AG08395 (cell line): ENCODE results near the gene TDRD7.
A peak's percentile ranks its signal among the peaks of the same experiment; 100 is the strongest.
"Not testable (repeated sequence)": the region's sequence is repeated elsewhere in the genome, so short reads cannot be mapped to it uniquely, and the experiment has no call there.

Source experiments
- DNase-seq: peaks from one replicate; pipeline ENCODE4 v3.0.0; 2012; ENCODE audit warnings: mixed read lengths, low spot score

Gene TDRD7

GRCh38 chr9:97475059-97475458 lies 63.2 kb downstream of the TDRD7 start:
- DNase-seq: peak; percentile 14

- DNase-seq: no peak
Measured at GRCh38 chr9:97478301-97478981, 66.5 kb downstream of the TDRD7 start.

- no peak for DNase-seq
Measured at GRCh38 chr9:97479496-97480159, 67.7 kb downstream of the TDRD7 start.

GRCh38 chr9:97480174-97480573 lies 68.3 kb downstream of the TDRD7 start:
- no peak for DNase-seq

GRCh38 chr9:97480749-97481148 lies 68.9 kb downstream of the TDRD7 start:
- no peak for DNase-seq

- DNase-seq: no peak
Measured at GRCh38 chr9:97484134-97484533, 72.2 kb downstream of the TDRD7 start.

- no peak for DNase-seq
Measured at GRCh38 chr9:97487107-97487506, 75.2 kb downstream of the TDRD7 start.

- DNase-seq: no peak
Measured at GRCh38 chr9:97487861-97488260, 76.0 kb downstream of the TDRD7 start.

- DNase-seq: no peak
Measured at GRCh38 chr9:97491216-97491999, 79.5 kb downstream of the TDRD7 start.

GRCh38 chr9:97497558-97498375 lies 85.9 kb downstream of the TDRD7 start:
- DNase-seq: not testable (repeated sequence)

- not testable (repeated sequence) for DNase-seq
Measured at GRCh38 chr9:97498846-97499245, 87.0 kb downstream of the TDRD7 start.

- no peak for DNase-seq
Measured at GRCh38 chr9:97500263-97500662, 88.4 kb downstream of the TDRD7 start.

- DNase-seq: no peak
Measured at GRCh38 chr9:97500765-97501176, 88.9 kb downstream of the TDRD7 start.

GRCh38 chr9:97501177-97501971 lies 89.5 kb downstream of the TDRD7 start, which contains the start of gene TMOD1:
Gene TMOD1 (plus strand): TSS chr9:97501666. CDS start chr9:97524189, 22,523 bp downstream.
- DNase-seq: peak; percentile 82

- no peak for DNase-seq
Measured at GRCh38 chr9:97501972-97502221, 90.0 kb downstream of the TDRD7 start.

- no peak for DNase-seq
Measured at GRCh38 chr9:97502222-97502983, 90.5 kb downstream of the TDRD7 start.

GRCh38 chr9:97502984-97503861 lies 91.3 kb downstream of the TDRD7 start:
- no peak for DNase-seq

GRCh38 chr9:97503862-97504210 lies 91.9 kb downstream of the TDRD7 start:
- DNase-seq: no peak

- no peak for DNase-seq
Measured at GRCh38 chr9:97504381-97505216, 92.7 kb downstream of the TDRD7 start.
